WERI-Rb-1 (cell line): Measurements from ENCODE around the gene HLA-G.

Experiments
- DNase-seq: peaks from one replicate; pipeline ENCODE4 v3.0.0-alpha.2; 2020
- H3K27ac ChIP-seq: fragments of 250-450 bp; sonication (Bioruptor Pico); 2 replicates; pipeline ENCODE4 v1.5.1; 2020; ENCODE audit warnings: mild to moderate bottlenecking, moderate library complexity
- H3K27me3 ChIP-seq: fragments of 250-450 bp; sonication (Bioruptor Pico); 2 replicates; pipeline ENCODE4 v1.5.1; 2021; ENCODE audit warnings: mild to moderate bottlenecking, low read depth, moderate library complexity; ENCODE audit not compliant: insufficient read depth, severe bottlenecking
- H3K36me3 ChIP-seq: fragments of 250-450 bp; sonication (Bioruptor Pico); 2 replicates; pipeline ENCODE4 v1.5.1; 2020; ENCODE audit warnings: mild to moderate bottlenecking, moderate library complexity
- H3K4me3 ChIP-seq: 2 replicates; pipeline ENCODE4 v1.5.1; 2011; ENCODE audit warnings: low read depth, mild to moderate bottlenecking, control low read depth, low read length
- H3K9me3 ChIP-seq: fragments of 250-450 bp; sonication (Bioruptor Pico); 2 replicates; pipeline ENCODE4 v1.5.1; 2021; ENCODE audit warnings: mild to moderate bottlenecking, moderate library complexity; ENCODE audit not compliant: severe bottlenecking
- CTCF ChIP-seq: IDR thresholded peaks from 2 replicates; pipeline ENCODE4 v1.5.1; 2011; ENCODE audit warnings: low read depth, mild to moderate bottlenecking, control low read depth, inconsistent platforms, low read length

Gene HLA-G

GRCh38 chr6:29831776-29832175 is 4.2 kb downstream of the HLA-G start:
- H3K9me3 ChIP-seq: peaks cover 5% of the 10 kb centered on the region
- no peak for DNase-seq
- H3K27me3 ChIP-seq: peaks cover 18% of the 10 kb centered on the region
- no peaks in the 10 kb centered on the region for H3K36me3 ChIP-seq
- no peak overlapping the region for H3K4me3 ChIP-seq
- H3K27ac ChIP-seq: no peak overlapping the region
- TF ChIP-seq CTCF: no peak

DNA sequence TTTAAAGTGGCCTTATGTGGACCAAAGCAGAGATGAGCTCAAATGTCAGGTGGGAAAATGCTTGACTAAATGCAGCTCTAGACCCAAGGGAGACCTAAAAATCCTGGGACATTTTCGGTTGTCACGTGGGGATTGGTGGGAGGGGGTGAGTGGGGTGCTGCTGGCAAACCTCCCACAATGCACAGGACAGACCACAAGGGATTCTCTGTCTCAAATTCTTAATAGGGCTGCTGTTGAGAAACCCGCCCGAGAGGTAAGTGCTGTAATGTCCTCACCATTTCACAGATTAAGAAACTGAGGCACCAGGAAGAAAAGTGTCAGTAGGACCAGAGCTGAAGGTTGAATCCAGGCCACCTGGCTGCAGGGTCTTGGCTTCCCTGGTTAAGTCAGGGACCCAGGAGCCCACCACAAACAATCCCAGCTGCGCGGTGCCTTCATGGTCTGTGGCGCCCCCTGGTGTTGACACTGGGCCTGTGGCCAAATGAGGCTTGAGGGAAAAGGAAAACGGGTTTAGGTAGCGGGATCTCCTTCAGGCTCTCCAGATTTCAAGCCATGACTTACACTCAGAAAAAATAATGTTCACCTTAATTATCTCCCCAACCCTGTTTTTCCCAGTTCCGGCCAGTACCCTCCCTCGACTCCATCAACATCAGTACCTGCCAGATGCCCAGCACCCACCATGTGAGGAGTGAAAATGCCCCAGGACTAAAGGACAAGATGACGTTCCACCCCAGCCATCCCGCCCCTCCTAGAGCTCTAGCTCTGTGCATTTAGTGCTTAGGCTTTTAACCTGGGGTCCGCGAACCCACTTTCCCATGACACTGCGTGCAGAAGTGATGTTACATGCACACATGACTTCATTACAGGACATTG is 7.2 kb downstream of the HLA-G start:
- H3K27me3 ChIP-seq: peaks cover 46% of the 10 kb centered on the region
- no peak overlapping the region for H3K27ac ChIP-seq
- H3K4me3 ChIP-seq: no peak overlapping the region
- peak; percentile 68 for DNase-seq
- no peaks in the 10 kb centered on the region for H3K36me3 ChIP-seq
- H3K9me3 ChIP-seq: no peaks in the 10 kb centered on the region
- TF ChIP-seq CTCF: peak; percentile 91

GRCh38 chr6:29839917-29840316 is 12.3 kb downstream of the HLA-G start:
- no peak for TF ChIP-seq CTCF
- Histone ChIP-seq H3K9me3 (no peaks in the 10 kb centered on the region), H3K36me3 (no peaks in the 10 kb centered on the region), H3K27me3 (peaks cover 94% of the 10 kb centered on the region), H3K27ac (no peak overlapping the region), H3K4me3 (no peak overlapping the region)
- DNase-seq: no peak

DNA sequence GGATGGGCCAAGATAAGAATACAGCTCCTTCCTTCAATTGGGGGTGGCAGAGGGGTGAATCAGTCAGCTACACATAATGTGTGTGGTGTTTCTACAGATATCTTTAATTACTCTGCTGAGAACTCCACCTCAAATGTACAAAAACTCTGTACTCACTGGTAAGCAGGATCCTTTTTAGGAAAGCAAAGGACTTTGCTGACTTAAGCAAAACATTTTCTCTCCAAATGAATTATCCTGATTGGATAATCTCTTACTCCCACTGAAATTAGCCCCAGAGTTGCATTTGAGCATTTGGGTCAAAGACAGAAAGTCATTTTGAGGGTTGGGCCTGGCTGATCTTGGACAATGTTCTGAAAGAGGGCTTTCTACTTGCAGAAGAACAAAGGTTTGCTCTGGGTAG is 13.4 kb downstream of the HLA-G start:
- Histone ChIP-seq H3K27me3 (peaks cover 94% of the 10 kb centered on the region), H3K9me3 (peaks cover 3% of the 10 kb centered on the region), H3K27ac (no peak overlapping the region), H3K36me3 (no peaks in the 10 kb centered on the region), H3K4me3 (no peak overlapping the region)
- no peak for TF ChIP-seq CTCF
- no peak for DNase-seq

GRCh38 chr6:29845405-29846006 is 17.9 kb downstream of the HLA-G start:
- DNase-seq: no peak
- no peak for TF ChIP-seq CTCF
- peaks cover 3% of the 10 kb centered on the region for H3K9me3 ChIP-seq
- no peaks in the 10 kb centered on the region for H3K36me3 ChIP-seq
- no peak overlapping the region for H3K4me3 ChIP-seq
- H3K27me3 ChIP-seq: peaks cover 90% of the 10 kb centered on the region
- H3K27ac ChIP-seq: no peak overlapping the region
